GM12878 (cell line): ENCODE results near the gene ERAL1. TPM values are rescaled to one million over a fixed set of nuclear protein-coding genes. Genes with fewer than 3 reads are reported as not detected.
A peak's percentile ranks its signal among the peaks of the same experiment; 100 is the strongest.

Source experiments
- ATAC-seq: fragments of 200-7000 bp; cut with Tn5 transposase; 3 replicates; pipeline ENCODE4 v1.9.1; 2020; ENCODE audit warnings: mild to moderate bottlenecking, moderate library complexity
- BruUV-seq: library from RNA; stranded (reverse); fragments of 400-500 nt; replicated peaks from 2 replicates; lab custom pipeline; 2021; lab: Mats Ljungman, UMichigan
- CTCF ChIA-PET: fragments of 300-600 bp; sonication (Branson Sonifier 250); formaldehyde crosslinking; extraction: SDS; loops from one replicate; lab custom pipeline; 2021; ENCODE audit warnings: inconsistent platforms; lab: Yijun Ruan, JAX
- POLR2A ChIA-PET: fragments of 350-600 bp; formaldehyde crosslinking; extraction: SDS; loops from one replicate; lab custom pipeline; 2021; ENCODE audit warnings: inconsistent platforms; lab: Charles Lee
- RAD21 ChIA-PET: fragments of 300-600 bp; sonication (Branson Sonifier 250); formaldehyde crosslinking; loops from one replicate; lab custom pipeline; 2023; ENCODE audit warnings: antibody characterized with exemption; ENCODE audit not compliant: unreplicated experiment; lab: Charles Lee
- SMC1A ChIA-PET: fragments of 300-600 bp; sonication (Branson Sonifier 250); formaldehyde crosslinking; loops from one replicate; lab custom pipeline; 2023; ENCODE audit not compliant: unreplicated experiment, uncharacterized antibody; lab: Charles Lee
- DNase-seq: peaks from one replicate; pipeline ENCODE4 v3.0.0-alpha.2; 2011; ENCODE audit warnings: low read depth, low spot score
- FAIRE-seq: peaks from 3 replicates; lab custom pipeline; 2011; peaks lifted over from hg19 to GRCh38; lab: Jason Lieb, UNC
- H2AFZ ChIP-seq: 2 replicates; pipeline ENCODE4 v1.6.0; 2011; ENCODE audit warnings: low read depth, low read length, control low read depth; ENCODE audit not compliant: control insufficient read depth
- H3K27ac ChIP-seq: 2 replicates; pipeline ENCODE4 v1.5.1; 2011; ENCODE audit warnings: control low read depth; ENCODE audit not compliant: control insufficient read depth, insufficient read depth
- H3K27me3 ChIP-seq, 2 experiments: replicated peaks in 1 of 2; 2 replicates each; pipeline versions ENCODE4 v1.6.0 to v1.6.1; 2011; ENCODE audit warnings: low read length in 1 of 2; ENCODE audit not compliant: control insufficient read depth in 2 of 2, insufficient read depth in 2 of 2
- H3K36me3 ChIP-seq, 2 experiments: 2 replicates each; pipeline ENCODE4 v1.5.1; 2011; ENCODE audit warnings: low read length in 1 of 2; ENCODE audit not compliant: control insufficient read depth in 2 of 2, insufficient read depth in 2 of 2
- H3K4me1 ChIP-seq: 2 replicates; pipeline ENCODE4 v1.6.1; 2011; ENCODE audit warnings: mild to moderate bottlenecking, low read length, moderate library complexity, mixed read lengths; ENCODE audit not compliant: control insufficient read depth, insufficient read depth
- H3K4me2 ChIP-seq: 2 replicates; pipeline ENCODE4 v1.6.0; 2011; ENCODE audit warnings: control low read depth; ENCODE audit not compliant: control insufficient read depth, insufficient read depth
- H3K4me3 ChIP-seq: fragments of 200-600 bp; sonication (generic); 2 replicates; pipeline ENCODE4 v1.5.1; 2016
- H3K79me2 ChIP-seq: 2 replicates; pipeline ENCODE4 v1.6.0; 2011; ENCODE audit warnings: low read length; ENCODE audit not compliant: control insufficient read depth, insufficient read depth
- H3K9ac ChIP-seq: 2 replicates; pipeline ENCODE4 v1.8.0; 2011; ENCODE audit warnings: low read length, control low read depth, mixed read lengths; ENCODE audit not compliant: control insufficient read depth, insufficient read depth
- H3K9me3 ChIP-seq: replicated peaks from 3 replicates; pipeline ENCODE4 v1.5.1; 2011; ENCODE audit warnings: mild to moderate bottlenecking, low read length; ENCODE audit not compliant: control insufficient read depth, insufficient read depth
- H4K20me1 ChIP-seq: 2 replicates; pipeline ENCODE4 v1.6.0; 2011; ENCODE audit not compliant: control insufficient read depth, insufficient read depth
- CHD2 ChIP-seq: IDR thresholded peaks from 2 replicates; pipeline ENCODE4 v1.6.1; 2011; ENCODE audit warnings: low read depth, low read length, improper control_type of control experiment, borderline replicate concordance
- CTCF ChIP-seq, 3 experiments: IDR thresholded peaks in 2 of 3; conservative IDR thresholded peaks in 1 of 3; 2 replicates each; pipeline ENCODE4 v1.5.1; 2011; ENCODE audit warnings: low read depth in 3 of 3, low read length in 3 of 3, mild to moderate bottlenecking in 3 of 3, control low read depth in 2 of 3, moderate library complexity in 2 of 3, inconsistent platforms in 1 of 3, mixed read lengths in 1 of 3; ENCODE audit not compliant: control insufficient read depth in 2 of 3, insufficient read depth in 1 of 3; ENCODE audit errors: extremely low read depth in 1 of 3
- LARP7 ChIP-seq: fragments of 450-650 bp; IDR thresholded peaks from 2 replicates; pipeline ENCODE4 v1.6.1; 2017; ENCODE audit warnings: mild to moderate bottlenecking
- MEF2B ChIP-seq: fragments of 450-650 bp; IDR thresholded peaks from 2 replicates; pipeline ENCODE4 v1.6.1; 2018; ENCODE audit warnings: mild to moderate bottlenecking, moderate library complexity; ENCODE audit not compliant: partially characterized antibody, poor library complexity, severe bottlenecking
- MLLT1 ChIP-seq: fragments of 450-650 bp; IDR thresholded peaks from 2 replicates; pipeline ENCODE4 v1.6.1; 2016; ENCODE audit warnings: mild to moderate bottlenecking
- MYC ChIP-seq: IDR thresholded peaks from 2 replicates; pipeline ENCODE4 v1.6.1; 2011; ENCODE audit warnings: mild to moderate bottlenecking, low read length, moderate library complexity, inconsistent platforms; ENCODE audit not compliant: insufficient read depth, insufficient replicate concordance, insufficient read length, severe bottlenecking
- NFXL1 ChIP-seq: fragments of 450-650 bp; IDR thresholded peaks from 2 replicates; pipeline ENCODE4 v1.6.1; 2017; ENCODE audit warnings: antibody characterized with exemption, mild to moderate bottlenecking, borderline replicate concordance
- RAD21 ChIP-seq: IDR thresholded peaks from 2 replicates; pipeline ENCODE4 v1.6.1; 2011; ENCODE audit warnings: mild to moderate bottlenecking, low read depth, low read length, moderate library complexity; ENCODE audit not compliant: insufficient read depth
- RB1 ChIP-seq: fragments of 450-650 bp; formaldehyde crosslinking; IDR thresholded peaks from 2 replicates; pipeline ENCODE4 v1.6.1; 2017; ENCODE audit warnings: mild to moderate bottlenecking, borderline replicate concordance
- SMC3 ChIP-seq: IDR thresholded peaks from 2 replicates; pipeline ENCODE4 v1.6.1; 2011; ENCODE audit warnings: low read length, improper control_type of control experiment, borderline replicate concordance
- ZNF274 ChIP-seq: IDR thresholded peaks from one replicate; pipeline ENCODE4 v1.8.0; 2011; ENCODE audit not compliant: insufficient read length, insufficient read depth
- ZZZ3 ChIP-seq: IDR thresholded peaks from 2 replicates; pipeline ENCODE4 v1.6.1; 2011; ENCODE audit warnings: low read depth; ENCODE audit not compliant: control insufficient read depth, insufficient read length
- WGBS: methylation state at CpG from one replicate; pipeline ENCODE4 v1.1.6; 2016; ENCODE audit warnings: low lambda C conversion rate; ENCODE audit not compliant: insufficient replicate concordance, insufficient coverage; ENCODE audit errors: missing lambda C conversion rate; 5-methylcytosine and 5-hydroxymethylcytosine counted together
- in situ Hi-C: fragments of 300-500 bp; cut with MboI; formaldehyde crosslinking; loops from 9 replicates; pipeline ENCODE4 v1.14.3; 2018; ENCODE audit warnings: mixed read lengths
- intact Hi-C: fragments of 100-400 bp; cut with micrococcal nuclease; formaldehyde crosslinking; loops from one replicate; pipeline ENCODE4 v1.14.2; 2022; ENCODE audit not compliant: unreplicated experiment
- polyA plus RNA-seq, 11 experiments: library from polyadenylated mRNA; depleted of rRNA in 4 of 11; unstranded in 6 of 11; stranded (reverse) in 5 of 11; fragments of >200 nt; fragmentation: Nextera tagmentation in 4 of 11; fragmentation: Illumina TruSeq in 1 of 11; extraction: Ambion mirVana in 4 of 11; extraction: Trizol in 1 of 11; gene quantifications; 1 replicate in 1 of 11; 2 replicates in 10 of 11; pipeline versions ENCODE4 v1.2.1 to v1.2.3, GENCODE V29; 2011 to 2016; ENCODE audit warnings: inconsistent platforms in 2 of 11, missing spikeins in 2 of 11, low read depth in 1 of 11
- total RNA-seq, 4 experiments: library from RNA; depleted of rRNA in 3 of 4; stranded (reverse); fragments of >200 nt in 3 of 4; fragmentation: Illumina TruSeq in 1 of 4; extraction: Trizol in 1 of 4; gene quantifications; 2 replicates each; pipeline versions ENCODE4 v1.2.1 to v1.2.3, GENCODE V29; 2013 to 2021

The ERAL1 gene
- total and polyA plus RNA-seq, 10 of the 15 experiments (the other 5 are each of a cell fraction or from before 2014, with no cell fraction given), result 27.7 to 175 (median 104) TPM

GRCh38 chr17:28849281-28849680, 5.5 kb upstream of the ERAL1 start:
- Histone ChIP-seq H3K27ac (no peak overlapping the region), H4K20me1 (no peaks in the 10 kb centered on the region), H2AFZ (no peak overlapping the region), H3K79me2 (peaks cover under 1% of the 10 kb centered on the region), H3K27me3 (no peaks in the 10 kb centered on the region), H3K4me1 (peaks cover 3% of the 10 kb centered on the region), H3K36me3 (no peaks in the 10 kb centered on the region), H3K9me3 (no peaks in the 10 kb centered on the region), H3K4me2 (no peak overlapping the region), H3K4me3 (no peak overlapping the region), H3K9ac (no peak overlapping the region)
- ChIA-PET SMC1A (interaction anchor here (0.9 to 2.9 kb wide), 12 partner anchors 22 to 104 kb away, joined by 3 to 12 read pairs (median 4); no protein-coding TSS in a partner anchor), RAD21 (interaction anchor here (0.9 to 3.3 kb wide), 11 partner anchors 14 to 122 kb away, joined by 3 to 16 read pairs (median 4); partner anchors contain the start of genes FLOT2, PHF12 and TLCD1), POLR2A (interaction anchor here (1.0 to 1.3 kb wide), 2 partner anchors 9 to 49 kb away, joined by 3 to 5 read pairs; no protein-coding TSS in a partner anchor), CTCF (interaction anchor here (0.5 to 3.7 kb wide), 31 partner anchors 9 to 123 kb away, joined by 3 to 57 read pairs (median 5); partner anchors contain the start of genes DHRS13, FLOT2, PHF12 and TLCD1)
- intact Hi-C loops (no loop called here), in situ Hi-C loops (no loop called here)
- BruUV-seq, result no TSS peak
- no peak for FAIRE-seq
- peak; percentile 91 for ATAC-seq
- DNase-seq, result no peak
- peak; percentile 53 for TF ChIP-seq RAD21
- no peak for TF ChIP-seq MLLT1
- TF ChIP-seq MEF2B, result no peak
- TF ChIP-seq CHD2, result no peak
- no peak for TF ChIP-seq LARP7
- TF ChIP-seq RB1, result no peak
- no peak for TF ChIP-seq ZZZ3
- TF ChIP-seq SMC3, result peak; percentile 44; the same call in 1 of the 2 replicates
- TF ChIP-seq CTCF (IDR thresholded peaks at IDR 0.05 in 2 of 3, conservative IDR thresholded peaks at IDR 0.05 in 1 of 3; ENCODE audit: control insufficient read depth in 2 of 3, extremely low read depth in 1 of 3, insufficient read depth in 1 of 3, low read depth in 3 of 3, low read length in 3 of 3), result peak; percentile 7 to 57 (median 19); a peak in 3 of 6 replicates
- TF ChIP-seq ZNF274, result no peak
- TF ChIP-seq NFXL1, result no peak
- no peak for TF ChIP-seq MYC
- WGBS, result 16% methylated on average over 5 of the region's 5 CpGs
